ENCODE results near the gene SERP2. TPM values are rescaled to one million over a fixed set of nuclear protein-coding genes. Genes with fewer than 3 reads are reported as not detected.

SERP2 gene
- total and polyA plus RNA-seq, 2 donors (not counting 1 experiment from before 2014, with no cell fraction given) = 0.43 TPM; not detected in 1

- H3K36me3 ChIP-seq (replicated peaks in 1 of 2; ENCODE audit: control extremely low read depth in 1 of 2, control insufficient read depth in 1 of 2, extremely low read depth in 1 of 2, insufficient read depth in 2 of 2, low read length in 1 of 2) = no peaks in the 10 kb centered on the region
- TF ChIP-seq EZH2 (IDR thresholded peaks at IDR 0.05; ENCODE audit: borderline replicate concordance, insufficient read depth, low read depth, low read length, poor library complexity, severe bottlenecking) = no peak
- TF ChIP-seq, protein P1, sequence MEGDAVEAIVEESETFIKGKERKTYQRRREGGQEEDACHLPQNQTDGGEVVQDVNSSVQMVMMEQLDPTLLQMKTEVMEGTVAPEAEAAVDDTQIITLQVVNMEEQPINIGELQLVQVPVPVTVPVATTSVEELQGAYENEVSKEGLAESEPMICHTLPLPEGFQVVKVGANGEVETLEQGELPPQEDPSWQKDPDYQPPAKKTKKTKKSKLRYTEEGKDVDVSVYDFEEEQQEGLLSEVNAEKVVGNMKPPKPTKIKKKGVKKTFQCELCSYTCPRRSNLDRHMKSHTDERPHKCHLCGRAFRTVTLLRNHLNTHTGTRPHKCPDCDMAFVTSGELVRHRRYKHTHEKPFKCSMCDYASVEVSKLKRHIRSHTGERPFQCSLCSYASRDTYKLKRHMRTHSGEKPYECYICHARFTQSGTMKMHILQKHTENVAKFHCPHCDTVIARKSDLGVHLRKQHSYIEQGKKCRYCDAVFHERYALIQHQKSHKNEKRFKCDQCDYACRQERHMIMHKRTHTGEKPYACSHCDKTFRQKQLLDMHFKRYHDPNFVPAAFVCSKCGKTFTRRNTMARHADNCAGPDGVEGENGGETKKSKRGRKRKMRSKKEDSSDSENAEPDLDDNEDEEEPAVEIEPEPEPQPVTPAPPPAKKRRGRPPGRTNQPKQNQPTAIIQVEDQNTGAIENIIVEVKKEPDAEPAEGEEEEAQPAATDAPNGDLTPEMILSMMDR (IDR thresholded peaks at IDR 0.05) = peak; percentile 75
- H3K9ac ChIP-seq (ENCODE audit: low read length) = peak overlapping the region; percentile 80
- ChIA-PET POLR2A (interaction anchor here (0.7 kb wide), 1 partner anchor 194 kb away, joined by 4 read pairs; no protein-coding TSS in a partner anchor), CTCF (interaction anchor here (0.6 to 12.2 kb wide), 13 partner anchors 9 to 531 kb away, joined by 3 to 260 read pairs (median 7); no protein-coding TSS in a partner anchor)
- DNase-seq (peak; percentile 70), ATAC-seq (ENCODE audit: low read depth) (no peak)
- H4K20me1 ChIP-seq (ENCODE audit: control insufficient read depth, insufficient read depth, low read length, poor library complexity, severe bottlenecking) = no peaks in the 10 kb centered on the region
- peak overlapping the region; percentile 94 for H3K4me2 ChIP-seq (replicated peaks; ENCODE audit: low read depth, low read length, poor library complexity, severe bottlenecking)
- Mint-ChIP-seq H3K27ac (no peak overlapping the region), H3K9me3 (ENCODE audit: insufficient read depth) (no peaks in the 10 kb centered on the region), H3K4me3 (peak overlapping the region; percentile 89), H3K27me3 (peaks cover 11% of the 10 kb centered on the region), H3K4me1 (peaks cover 29% of the 10 kb centered on the region)
- H3K4me3 ChIP-seq (ENCODE audit: control extremely low read depth in 1 of 5, extremely low read depth in 1 of 5, insufficient read depth in 1 of 5, low read depth in 2 of 5, low read length in 4 of 5) = peak overlapping the region in 4 of 5 experiments; percentile 52 to 90 (median 71)
- peak overlapping the region; percentile 74 for H2AFZ ChIP-seq (ENCODE audit: insufficient read depth, low read depth, low read length, poor library complexity, severe bottlenecking)
- intact Hi-C loops (cut with micrococcal nuclease) = loop anchor here (1.0 kb wide), 4 partner anchors 194 to 529 kb away; no protein-coding TSS in a partner anchor
- H3K27ac ChIP-seq (ENCODE audit: low read length in 2 of 2) = peak overlapping the region; percentile 32 to 54
- no peaks in the 10 kb centered on the region for H3K79me2 ChIP-seq (ENCODE audit: control insufficient read depth, insufficient read depth, low read length)
- H3K4me1 ChIP-seq (ENCODE audit: control insufficient read depth in 2 of 2, insufficient read depth in 2 of 2, low read length in 2 of 2) = peaks cover 22 to 30% of the 10 kb centered on the region in 2 donors
- H3K27me3 ChIP-seq (replicated peaks in 1 of 4; ENCODE audit: control extremely low read depth in 1 of 4, control insufficient read depth in 3 of 4, insufficient read depth in 4 of 4, low read length in 3 of 4) = peaks cover 0 to 16% (median 0%) of the 10 kb centered on the region in 4 experiments
- WGBS (ENCODE audit: insufficient coverage) = 55% methylated on average over 1 of the region's 5 CpGs
- H3K9me3 ChIP-seq (ENCODE audit: control extremely low read depth in 1 of 3, control insufficient read depth in 2 of 3, insufficient read depth in 1 of 3, low read length in 2 of 3) = no peaks in the 10 kb centered on the region
These were observed 64.0 kb downstream of the SERP2 start for GRCh38 chr13:44437356-44438233.

- no peak overlapping the region for H3K4me2 ChIP-seq (replicated peaks; ENCODE audit: low read depth, low read length, poor library complexity, severe bottlenecking)
- no peaks in the 10 kb centered on the region for H3K9me3 ChIP-seq (ENCODE audit: control extremely low read depth in 1 of 3, control insufficient read depth in 2 of 3, insufficient read depth in 1 of 3, low read length in 2 of 3)
- no peak overlapping the region for H3K27ac Mint-ChIP-seq
- intact Hi-C loops (cut with micrococcal nuclease) = loop anchor here (1.0 kb wide), 3 partner anchors 195 to 530 kb away; no protein-coding TSS in a partner anchor
- WGBS (ENCODE audit: insufficient coverage) = no CpG with 5 or more reads among the region's 3 CpGs
- H3K4me1 ChIP-seq (ENCODE audit: control insufficient read depth in 2 of 2, insufficient read depth in 2 of 2, low read length in 2 of 2) = peaks cover 22 to 30% of the 10 kb centered on the region in 2 donors
- no peaks in the 10 kb centered on the region for H3K79me2 ChIP-seq (ENCODE audit: control insufficient read depth, insufficient read depth, low read length)
- ChIA-PET POLR2A (no interaction called here), CTCF (interaction anchor here (0.7 to 12.2 kb wide), 15 partner anchors 8 to 559 kb away, joined by 3 to 260 read pairs (median 4); partner anchors contain the start of genes CCDC122 and LACC1)
- peaks cover 29% of the 10 kb centered on the region for H3K4me1 Mint-ChIP-seq
- DNase-seq (no peak), ATAC-seq (ENCODE audit: low read depth) (no peak)
- H3K9ac ChIP-seq (ENCODE audit: low read length) = no peak overlapping the region
- H3K36me3 ChIP-seq (replicated peaks in 1 of 2; ENCODE audit: control extremely low read depth in 1 of 2, control insufficient read depth in 1 of 2, extremely low read depth in 1 of 2, insufficient read depth in 2 of 2, low read length in 1 of 2) = no peaks in the 10 kb centered on the region
- H2AFZ ChIP-seq (ENCODE audit: insufficient read depth, low read depth, low read length, poor library complexity, severe bottlenecking) = no peak overlapping the region
- no peaks in the 10 kb centered on the region for H3K9me3 Mint-ChIP-seq (ENCODE audit: insufficient read depth)
- no peak overlapping the region for H3K27ac ChIP-seq (ENCODE audit: low read length in 2 of 2)
- TF ChIP-seq, protein P1 (IDR thresholded peaks at IDR 0.05) = peak; percentile 59
- no peak for TF ChIP-seq EZH2 (IDR thresholded peaks at IDR 0.05; ENCODE audit: borderline replicate concordance, insufficient read depth, low read depth, low read length, poor library complexity, severe bottlenecking)
- no peak overlapping the region for H3K4me3 Mint-ChIP-seq
- H3K4me3 ChIP-seq (ENCODE audit: control extremely low read depth in 1 of 5, extremely low read depth in 1 of 5, insufficient read depth in 1 of 5, low read depth in 2 of 5, low read length in 4 of 5) = no peak overlapping the region
- H4K20me1 ChIP-seq (ENCODE audit: control insufficient read depth, insufficient read depth, low read length, poor library complexity, severe bottlenecking) = no peaks in the 10 kb centered on the region
- peaks cover 11% of the 10 kb centered on the region for H3K27me3 Mint-ChIP-seq
- peaks cover 0 to 16% (median 0%) of the 10 kb centered on the region in 4 experiments for H3K27me3 ChIP-seq (replicated peaks in 1 of 4; ENCODE audit: control extremely low read depth in 1 of 4, control insufficient read depth in 3 of 4, insufficient read depth in 4 of 4, low read length in 3 of 4)
These were observed 64.6 kb downstream of the SERP2 start for GRCh38 chr13:44438234-44438579.

All from B cell (primary cell).